ENCODE data around the gene LPP. TPM values are rescaled to one million over a fixed set of nuclear protein-coding genes. Genes with fewer than 3 reads are reported as not detected.

Gene LPP
- total RNA-seq, 4 donors from 2014 or later = 183 to 293 (median 242) TPM

- DNase-seq (ENCODE audit: low spot score in 2 of 2) = no peak
- Histone ChIP-seq H3K36me3 (no peaks in the 10 kb centered on the region), H3K27me3 (no peaks in the 10 kb centered on the region), H3K4me3 (no peak overlapping the region), H3K9me3 (no peaks in the 10 kb centered on the region), H3K27ac (no peak overlapping the region), H3K4me1 (peaks cover 0 to 24% (median 11%) of the 10 kb centered on the region in 4 donors)
- no peak for TF ChIP-seq CTCF (IDR thresholded peaks at IDR 0.05)
- TF ChIP-seq EP300 (IDR thresholded peaks at IDR 0.05) = no peak
- TF ChIP-seq POLR2A (IDR thresholded peaks at IDR 0.05) = no peak
- WGBS, 2 donors = 68 to 73% methylated on average over 4 of the region's 4 CpGs
These were observed 231.3 kb downstream of the LPP start for GRCh38 chr3:188385295-188385694.

DNA sequence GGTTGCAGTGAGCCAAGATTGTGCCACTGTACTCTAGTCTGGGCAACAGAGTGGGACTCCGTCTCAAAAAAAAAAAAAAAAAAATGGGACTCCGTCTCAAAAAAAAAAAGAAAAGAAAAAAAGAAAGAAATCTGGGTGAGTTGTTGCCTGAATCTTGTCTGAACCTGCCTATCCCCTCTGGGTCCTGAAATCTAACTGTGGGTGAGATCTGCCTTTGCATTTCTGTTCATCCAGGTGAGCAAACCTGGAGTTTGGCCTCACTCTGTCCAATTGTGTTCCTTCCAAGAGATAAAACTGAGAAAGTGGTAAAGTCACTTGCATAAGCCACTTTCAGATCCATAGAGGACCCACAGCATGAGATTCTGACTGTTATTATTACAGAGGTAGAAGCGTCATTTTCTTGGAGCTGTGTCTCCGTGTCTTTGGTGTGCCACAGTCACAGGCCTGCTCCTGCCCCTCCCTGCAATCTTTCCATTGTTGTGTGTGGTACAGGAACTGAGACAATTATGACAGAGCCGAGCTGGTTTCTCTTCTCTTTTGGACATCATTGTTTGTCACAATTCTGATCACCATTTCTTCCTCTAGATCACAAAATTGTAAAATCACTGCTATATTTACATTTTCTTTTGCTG lies 235.9 kb downstream of the LPP start:
- no peaks in the 10 kb centered on the region for H3K9me3 ChIP-seq
- H3K27ac ChIP-seq = peak overlapping the region in 3 of 4 donors; percentile 77 to 83 (median 82)
- no peak overlapping the region for H3K4me3 ChIP-seq
- no peak for TF ChIP-seq POLR2A (IDR thresholded peaks at IDR 0.05)
- peak; percentile 31 to 68 for TF ChIP-seq EP300 (IDR thresholded peaks at IDR 0.05)
- no peak for TF ChIP-seq CTCF (IDR thresholded peaks at IDR 0.05)
- H3K27me3 ChIP-seq = no peaks in the 10 kb centered on the region
- DNase-seq (ENCODE audit: low spot score in 2 of 2) = peak in 1 of 2 donors; percentile 40
- peaks cover 0 to 53% (median 25%) of the 10 kb centered on the region in 4 donors for H3K4me1 ChIP-seq
- H3K36me3 ChIP-seq = no peaks in the 10 kb centered on the region
- 62 to 63% methylated on average over 5 of the region's 5 CpGs for WGBS, 2 donors

DNA sequence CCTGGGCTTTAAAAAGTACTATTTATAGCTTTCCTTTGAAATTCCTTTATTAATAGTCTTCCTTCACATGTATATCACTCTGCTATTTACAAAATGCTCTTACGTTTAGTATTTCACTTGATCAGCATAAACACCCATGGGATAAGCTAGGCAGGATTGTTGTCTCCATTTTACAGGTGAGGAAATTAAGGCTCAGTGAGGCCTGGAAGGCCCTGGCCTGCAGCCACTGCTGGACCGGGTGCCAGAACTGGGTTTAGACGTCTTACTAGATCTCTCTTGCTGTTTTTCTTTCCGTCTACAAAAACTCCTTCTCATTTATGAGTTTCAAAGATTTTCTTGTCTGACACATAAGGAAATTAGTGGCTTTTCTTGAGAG lies 236.4 kb downstream of the LPP start:
- Histone ChIP-seq H3K27ac (peak overlapping the region; percentile 27 to 83 (median 80)), H3K9me3 (no peaks in the 10 kb centered on the region), H3K4me3 (no peak overlapping the region), H3K4me1 (peaks cover 0 to 53% (median 24%) of the 10 kb centered on the region in 4 donors), H3K36me3 (no peaks in the 10 kb centered on the region), H3K27me3 (no peaks in the 10 kb centered on the region)
- TF ChIP-seq POLR2A (IDR thresholded peaks at IDR 0.05) (no peak), EP300 (IDR thresholded peaks at IDR 0.05) (no peak), CTCF (IDR thresholded peaks at IDR 0.05) (no peak)
- 17 to 25% methylated on average over 4 of the region's 4 CpGs for WGBS, 2 donors
- DNase-seq (ENCODE audit: low spot score in 2 of 2) = no peak

DNA sequence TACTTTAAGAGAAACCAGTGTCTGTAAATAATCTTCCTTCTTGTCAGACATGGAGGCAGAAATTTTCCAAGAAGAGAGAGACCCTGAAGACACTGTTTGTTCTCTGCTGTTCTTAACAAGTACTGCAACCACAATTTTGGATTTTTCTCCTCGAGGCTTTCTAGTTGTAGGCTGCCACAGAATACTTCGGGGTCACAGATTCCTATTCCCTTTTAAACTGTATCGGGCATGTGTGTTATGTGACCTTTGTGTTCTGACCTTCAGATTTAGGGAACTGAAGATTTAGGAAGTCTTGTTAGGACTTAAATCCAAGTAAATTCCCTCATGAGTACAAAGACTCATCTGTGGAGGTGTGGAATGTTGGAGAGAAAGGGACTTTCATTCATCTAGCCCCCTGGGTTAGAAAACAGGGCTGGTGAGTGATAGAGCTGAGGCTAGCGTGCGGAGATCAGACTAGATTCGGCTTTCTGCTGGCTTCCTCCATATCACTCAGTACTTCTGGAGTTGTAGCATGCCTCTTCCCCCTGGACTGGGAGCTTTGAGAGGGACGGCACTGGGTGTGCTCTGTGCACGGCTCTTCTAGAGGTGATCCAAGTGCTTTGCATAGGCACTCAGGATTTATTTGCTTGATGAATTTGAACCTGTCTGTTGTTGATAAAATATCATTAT lies 237.0 kb downstream of the LPP start:
- Histone ChIP-seq H3K4me3 (no peak overlapping the region), H3K4me1 (peaks cover 0 to 49% (median 21%) of the 10 kb centered on the region in 4 donors), H3K27me3 (no peaks in the 10 kb centered on the region), H3K27ac (peak overlapping the region; percentile 27 to 83 (median 80)), H3K9me3 (no peaks in the 10 kb centered on the region), H3K36me3 (no peaks in the 10 kb centered on the region)
- TF ChIP-seq EP300 (IDR thresholded peaks at IDR 0.05) (no peak), CTCF (IDR thresholded peaks at IDR 0.05) (no peak), POLR2A (IDR thresholded peaks at IDR 0.05) (no peak)
- no peak for DNase-seq (ENCODE audit: low spot score in 2 of 2)
- 24 to 31% methylated on average over 8 of the region's 8 CpGs for WGBS, 2 donors

DNA sequence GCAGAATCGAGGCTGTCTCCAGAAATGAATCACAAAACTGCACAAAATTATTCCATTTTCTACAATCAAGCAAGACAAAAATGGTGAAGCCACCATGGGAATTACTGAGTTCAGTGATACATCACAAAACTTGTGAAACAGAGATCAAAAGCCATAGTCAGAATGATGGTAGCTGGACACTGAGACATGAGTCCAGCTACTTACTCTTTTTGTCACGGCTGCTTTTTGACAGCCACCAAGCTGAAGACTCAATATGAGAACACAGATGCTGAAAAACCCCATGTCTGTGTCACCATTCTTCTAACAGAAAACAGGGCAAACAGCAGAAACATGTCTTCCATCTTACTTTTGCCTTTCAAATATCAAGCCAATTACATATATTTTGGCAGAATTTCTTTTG lies 237.6 kb downstream of the LPP start:
- no peak for DNase-seq (ENCODE audit: low spot score in 2 of 2)
- Histone ChIP-seq H3K36me3 (no peaks in the 10 kb centered on the region), H3K4me3 (no peak overlapping the region), H3K27me3 (no peaks in the 10 kb centered on the region), H3K4me1 (peaks cover 0 to 47% (median 21%) of the 10 kb centered on the region in 4 donors), H3K9me3 (no peaks in the 10 kb centered on the region), H3K27ac (peak overlapping the region; percentile 3 to 83 (median 80))
- TF ChIP-seq POLR2A (IDR thresholded peaks at IDR 0.05) (no peak), CTCF (IDR thresholded peaks at IDR 0.05) (no peak), EP300 (IDR thresholded peaks at IDR 0.05) (no peak)
- 89 to 90% methylated on average over 2 of the region's 2 CpGs for WGBS, 2 donors

Measured in tibial nerve (tissue), 4 donors.